A549 treated with AZD9567 at 1 μM for 4 hours (cell line): ENCODE data around the gene PCSK4. TPM values are rescaled to one million over a fixed set of nuclear protein-coding genes. Genes with fewer than 3 reads are reported as not detected.

Source experiments
- total RNA-seq: library from RNA; stranded (reverse); fragments of 200-300 nt; extraction: Qiagen RNA extraction; gene quantifications from 5 replicates; pipeline ENCODE4 v1.2.3, GENCODE V29; 2022; ENCODE audit not compliant: insufficient read depth

The PCSK4 gene
- total RNA-seq: 0.73 to 1.1 TPM (median 0.99 TPM) in 4 of 5 replicates, not detected in the other

DNA sequence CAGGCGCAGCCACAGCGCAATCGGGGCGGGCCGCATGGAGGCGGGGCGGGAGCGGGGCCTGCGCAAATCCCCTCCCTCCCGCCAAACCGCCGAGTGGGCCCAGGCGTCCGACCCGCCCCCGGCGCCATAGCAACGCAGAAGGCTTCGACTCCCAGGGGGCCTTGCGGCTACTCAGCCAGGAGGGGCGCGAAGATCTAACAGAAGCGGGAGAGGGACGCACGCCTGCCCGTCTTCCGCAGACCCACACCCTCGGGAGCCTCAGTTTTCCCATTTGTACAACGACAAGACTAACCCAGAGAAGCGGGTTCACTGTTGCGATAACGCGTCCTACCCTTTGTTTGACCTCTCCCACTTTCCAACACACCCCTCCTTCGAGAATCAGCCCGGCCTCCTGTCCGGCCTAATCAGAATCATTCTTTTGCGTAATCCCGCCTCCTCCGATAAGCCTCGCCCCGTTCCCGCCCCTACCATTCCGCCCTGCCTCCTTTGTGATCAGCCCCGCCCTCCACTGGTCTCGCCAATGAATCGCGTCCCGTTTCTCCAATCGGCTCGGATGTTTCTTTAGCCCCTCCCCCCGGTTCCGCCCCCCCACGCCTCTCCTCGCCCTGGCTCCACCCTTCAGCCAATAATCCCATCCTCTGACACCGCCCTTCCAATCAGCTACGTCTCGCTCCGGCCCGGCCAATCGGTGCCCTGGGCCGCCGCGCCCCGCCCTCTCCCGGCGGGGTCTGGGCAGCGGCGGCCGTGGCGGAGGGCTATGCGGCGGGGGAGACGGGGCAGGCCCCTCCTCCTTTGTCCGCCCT, at the start of gene PCSK4:
Gene PCSK4 (minus strand): TSS at position 40 of the 803 bp plus-strand sequence. CDS start 4 bp downstream, at position 36.

DNA sequence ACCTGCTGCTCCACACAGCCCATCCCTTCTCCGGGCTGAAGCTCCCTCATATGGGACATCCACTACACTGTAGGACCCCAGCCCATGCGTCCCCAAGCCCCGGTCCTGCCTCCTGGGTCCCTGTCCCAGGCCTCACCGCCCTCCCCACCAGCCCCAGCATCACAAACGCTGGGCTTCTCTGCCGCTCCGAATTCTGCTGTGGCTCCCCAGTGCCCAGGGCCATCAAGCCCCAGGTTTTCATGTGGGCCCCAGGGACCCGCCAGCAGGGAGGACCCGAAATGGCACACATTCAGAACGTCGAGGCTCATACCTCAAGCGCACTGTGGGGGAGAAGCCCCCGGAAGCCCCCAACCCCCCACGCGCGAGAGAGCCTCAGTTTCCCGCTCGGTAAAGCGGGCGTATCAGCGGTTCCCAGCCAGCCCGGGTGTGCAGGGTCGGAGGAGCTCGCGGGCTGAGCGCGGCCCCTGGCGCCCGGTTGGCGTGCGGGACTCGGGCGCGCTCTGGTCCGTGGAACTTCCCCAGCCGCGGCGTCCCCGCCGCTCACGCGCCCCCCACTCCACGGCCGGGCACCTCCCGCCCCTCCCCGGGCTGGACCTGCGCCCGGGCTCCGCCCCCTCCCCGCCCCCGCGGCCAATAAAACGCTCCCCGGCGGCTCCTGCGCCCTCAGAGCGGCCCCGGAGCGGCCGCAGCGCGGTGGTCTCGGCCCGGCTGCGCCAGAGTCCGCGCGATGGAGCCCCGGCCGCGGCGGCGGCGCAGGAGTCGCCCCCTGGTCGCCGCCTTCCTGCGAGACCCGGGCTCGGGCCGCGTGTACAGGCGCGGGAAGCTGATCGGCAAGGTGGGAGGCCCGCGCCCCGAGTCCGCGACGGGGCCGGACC, 33.5 kb upstream of the PCSK4 start, which contains the start of gene PLK5:
Gene PLK5 (plus strand): TSS at position 666 of the 875 bp plus-strand sequence. CDS start 2,920 bp downstream, outside the sequence.

DNA sequence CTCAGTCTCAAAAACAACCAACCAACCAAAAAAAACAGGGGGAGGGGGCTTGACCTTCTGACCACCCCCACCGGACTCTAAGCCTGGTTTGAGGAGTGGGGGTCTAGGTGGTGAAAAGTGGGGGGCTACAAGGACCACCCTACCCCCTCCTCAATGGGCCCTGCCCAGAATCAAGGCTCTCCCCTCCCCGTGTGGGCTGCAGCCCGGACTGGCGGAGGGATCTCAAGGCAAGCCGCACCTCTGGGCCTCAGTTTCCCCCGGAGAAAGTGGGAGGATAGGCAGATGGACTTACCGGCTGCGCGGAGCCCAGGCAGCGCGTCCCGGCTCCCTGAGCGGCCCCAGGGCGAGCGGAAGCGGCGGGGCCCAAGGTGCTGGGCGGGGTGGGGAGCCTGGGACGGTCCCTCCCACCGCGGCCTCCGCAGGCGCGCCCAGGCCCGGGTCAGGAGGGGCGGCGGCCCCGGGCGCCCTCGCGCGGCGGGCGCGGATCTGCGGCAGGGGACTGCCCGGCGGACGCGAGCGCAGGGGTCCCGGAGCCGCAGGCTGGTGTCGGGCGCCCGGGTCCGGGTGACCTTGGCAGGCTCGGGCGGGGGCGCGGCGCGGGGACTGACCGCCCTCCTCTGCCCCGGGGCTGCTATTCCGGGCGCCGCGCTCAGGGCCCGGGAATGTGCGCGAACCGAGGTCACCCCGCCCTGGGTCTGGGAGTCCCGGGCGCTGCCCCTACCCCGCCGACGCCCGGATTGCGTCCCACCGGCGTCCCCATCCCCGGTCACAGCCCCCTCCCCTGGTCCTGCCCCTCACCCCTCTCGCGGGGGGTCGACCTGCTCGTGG, 22.7 kb upstream of the PCSK4 start, which contains the start of gene ADAMTSL5:
Gene ADAMTSL5 (minus strand): TSS at position 349 of the 828 bp plus-strand sequence. CDS start 2,076 bp downstream, outside the sequence.

DNA sequence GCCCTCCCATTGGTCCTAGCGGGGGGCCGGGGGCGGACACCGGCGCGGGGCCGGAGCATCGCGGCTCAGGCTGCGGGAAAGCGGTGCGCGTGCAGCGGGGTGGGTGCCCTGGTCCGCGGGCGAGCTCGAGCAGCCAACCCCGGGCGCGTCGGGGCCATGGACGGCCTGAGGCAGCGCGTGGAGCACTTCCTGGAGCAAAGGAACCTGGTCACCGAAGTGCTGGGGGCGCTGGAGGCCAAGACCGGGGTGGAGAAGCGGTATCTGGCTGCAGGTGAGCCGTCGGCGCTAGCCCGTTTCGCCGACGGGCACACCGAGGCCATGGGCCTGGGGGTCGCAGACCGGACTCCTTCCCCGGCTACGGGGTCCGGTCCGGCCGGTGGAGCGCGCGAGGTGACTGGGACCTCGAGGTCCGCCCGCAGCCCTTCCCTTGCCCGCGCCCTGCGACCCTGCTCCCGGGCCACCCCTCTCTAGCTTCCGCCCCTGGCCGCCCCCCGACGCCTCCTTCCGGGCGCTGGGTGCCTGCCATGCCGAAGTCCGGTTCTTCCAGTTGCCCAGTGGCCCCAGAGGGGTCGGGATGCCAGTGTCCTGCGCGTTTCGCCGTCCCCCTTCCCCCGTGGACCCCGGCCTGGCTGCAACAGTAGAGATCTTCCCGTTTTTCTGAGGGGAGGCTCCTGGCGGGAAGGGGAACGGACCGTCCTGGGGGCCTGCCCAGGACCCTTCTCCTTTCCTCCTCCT, 1.1 kb upstream of the PCSK4 start, which contains the start of gene REEP6:
Gene REEP6 (plus strand): TSS at position 68 of the 735 bp plus-strand sequence. CDS start 89 bp downstream, at position 157.

DNA sequence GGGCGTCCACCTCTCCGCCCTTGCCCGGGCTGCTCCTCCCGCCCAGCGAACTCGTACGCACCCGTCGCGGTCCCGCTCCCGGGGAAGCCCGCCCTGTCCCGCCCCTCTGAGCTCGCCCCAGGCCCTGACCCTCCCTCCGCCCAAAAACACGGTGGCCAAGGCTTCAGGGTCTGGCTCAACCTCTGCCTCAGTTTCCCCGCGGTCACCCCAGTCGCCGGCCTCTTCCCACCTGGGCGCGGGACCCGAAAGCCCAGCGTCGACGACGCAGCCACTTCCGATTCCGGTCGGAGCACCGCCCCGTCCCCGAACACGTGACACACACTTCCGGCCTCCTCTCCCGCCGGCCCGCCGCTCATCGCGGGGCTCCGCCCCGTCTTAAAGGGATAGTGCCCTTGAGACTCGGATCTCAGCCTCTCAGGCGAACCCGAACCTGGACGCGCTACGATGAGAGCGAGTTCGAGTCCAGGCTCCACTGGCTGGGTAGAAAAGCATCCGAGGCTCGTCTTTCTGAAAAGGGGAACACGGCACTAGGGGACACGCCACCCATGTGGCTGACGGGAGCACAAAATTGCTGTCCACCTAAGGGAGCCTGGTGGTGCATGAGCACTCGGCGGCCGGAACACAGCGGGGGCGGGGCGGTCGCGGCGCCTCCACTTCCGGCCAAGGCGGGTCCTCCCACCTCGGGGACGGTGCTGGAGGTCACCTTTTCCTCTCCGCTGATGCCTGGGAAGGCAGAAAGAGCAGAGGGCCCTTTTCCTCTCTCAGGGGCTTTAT, 11.0 kb downstream of the PCSK4 start, which contains the start of gene C19orf25:
Gene C19orf25 (minus strand): TSS at position 282 of the 774 bp plus-strand sequence. CDS start 312 bp downstream, outside the sequence.

DNA sequence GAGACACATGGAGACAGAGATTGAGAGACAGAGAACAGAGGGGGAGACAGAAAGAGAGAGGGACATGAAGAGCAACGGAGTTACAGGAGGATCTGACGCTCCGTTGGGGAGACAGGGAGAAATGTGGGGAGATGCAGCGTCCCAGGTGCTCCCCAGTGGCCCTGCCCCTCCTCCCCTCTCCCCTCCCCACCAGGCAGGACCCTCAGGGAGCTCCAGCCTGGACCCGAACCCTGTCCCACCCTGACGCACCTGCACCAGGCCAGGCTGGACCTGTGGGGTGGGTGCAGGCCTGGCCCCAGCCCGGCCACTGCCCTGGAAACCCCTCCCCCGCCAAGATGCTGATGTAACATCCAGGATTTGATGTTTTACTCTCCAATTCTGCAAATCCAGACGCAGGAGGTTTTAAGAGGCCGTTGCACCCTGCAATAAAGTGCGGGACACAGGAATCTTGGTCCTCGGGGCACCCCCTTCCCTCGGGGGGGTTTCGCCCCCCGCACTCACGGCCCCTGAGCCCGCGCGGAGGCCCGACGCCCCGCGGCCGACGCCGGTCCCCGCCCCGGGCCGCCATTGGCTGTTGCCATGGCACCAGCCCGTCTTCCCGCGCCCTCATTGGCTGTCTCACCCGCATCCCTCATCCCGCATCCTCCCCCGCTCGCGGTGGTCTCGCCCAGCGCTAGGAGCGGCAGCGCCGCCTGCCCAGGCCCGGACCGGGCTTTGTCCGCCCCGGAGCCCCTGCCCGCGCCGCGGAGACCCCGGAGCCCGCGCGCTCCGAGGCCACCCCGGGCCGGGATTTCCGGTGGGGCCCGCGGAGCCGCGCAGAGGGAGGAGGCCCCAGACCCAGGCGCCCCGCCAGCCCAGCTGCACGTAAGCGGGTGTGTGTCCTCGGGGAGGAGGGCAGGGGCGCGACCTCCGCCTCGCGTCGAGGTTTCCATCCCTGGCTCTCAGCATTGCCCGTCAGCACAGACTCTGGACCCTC, 40.4 kb downstream of the PCSK4 start, which contains the start of gene APC2:
Gene APC2 (plus strand): TSS at position 655 of the 976 bp plus-strand sequence. CDS start 2,881 bp downstream, outside the sequence.

DNA sequence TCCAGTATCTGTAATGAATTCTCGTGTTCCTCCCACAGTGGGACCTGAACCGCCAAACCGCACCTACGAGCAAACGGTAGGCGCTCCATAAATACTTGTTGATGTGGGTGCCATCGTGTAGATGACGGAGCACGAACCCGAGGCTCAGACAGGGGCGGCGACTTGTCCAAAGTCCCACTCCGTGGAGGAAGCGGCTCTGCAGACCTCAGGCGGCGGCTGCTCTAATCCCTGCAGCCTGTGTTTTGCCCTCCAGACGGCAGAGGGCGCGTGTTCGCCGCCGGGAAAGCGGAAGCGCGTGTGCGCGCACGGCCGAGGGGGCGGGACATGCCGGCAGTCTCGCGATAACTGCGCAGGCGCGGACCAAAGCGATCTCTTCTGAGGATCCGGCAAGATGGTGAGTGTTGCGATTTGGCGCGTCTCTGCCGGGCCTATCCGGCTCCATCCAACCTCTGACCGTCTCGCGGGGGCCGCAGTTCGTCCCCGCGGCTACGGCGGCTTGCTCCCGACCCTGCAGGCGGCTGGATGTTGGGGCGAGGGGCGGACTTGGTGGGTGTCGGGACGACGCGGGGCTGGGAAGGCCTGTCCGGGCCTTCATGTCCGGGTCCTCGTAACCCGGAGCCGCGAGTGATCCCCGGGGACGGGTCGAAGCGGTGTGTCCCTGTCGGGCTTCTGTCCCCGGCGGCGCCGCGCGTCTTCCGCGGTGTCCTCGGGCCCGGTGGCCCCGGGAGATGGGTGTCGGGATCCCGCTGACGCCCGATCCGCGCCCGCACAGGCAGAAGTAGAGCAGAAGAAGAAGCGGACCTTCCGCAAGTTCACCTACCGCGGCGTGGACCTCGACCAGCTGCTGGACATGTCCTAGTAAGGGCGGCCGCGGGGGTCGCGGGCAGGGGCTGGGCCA, 51.9 kb downstream of the PCSK4 start, which contains the start of gene RPS15:
Gene RPS15 (plus strand): TSS at position 362 of the 898 bp plus-strand sequence. CDS start 30 bp downstream, at position 392.

Other genes with a start within 250 kb of the PCSK4 start
- 73.2 to 172 TPM (median 163 TPM) in 5 replicates for gene ATP5F1D, start 248.6 kb downstream of the PCSK4 start, total RNA-seq
- 37.1 to 51.8 TPM (median 48.1 TPM) in 5 replicates for gene MIDN, start 241.8 kb downstream of the PCSK4 start, total RNA-seq
- gene CIRBP, start 221.0 kb downstream of the PCSK4 start, total RNA-seq: 117 to 198 TPM (median 123 TPM) in 5 replicates
- gene FAM174C, start 214.8 kb downstream of the PCSK4 start, total RNA-seq: 41.0 to 95.6 TPM (median 76.7 TPM) in 5 replicates
- 1.1 to 2.1 TPM (median 1.6 TPM) in 4 of 5 replicates, not detected in the other for gene EFNA2, start 204.5 kb downstream of the PCSK4 start, total RNA-seq
- 72.8 to 98.9 TPM (median 75.7 TPM) in 5 replicates for gene NDUFS7, start 106.4 kb downstream of the PCSK4 start, total RNA-seq
- gene GAMT, start 88.8 kb downstream of the PCSK4 start, total RNA-seq: 32.7 to 46.1 TPM (median 41.7 TPM) in 5 replicates
- 66.2 to 95.9 TPM (median 93.7 TPM) in 5 replicates for gene DAZAP1, start 82.8 kb downstream of the PCSK4 start, total RNA-seq
- gene RPS15, start 52.0 kb downstream of the PCSK4 start, total RNA-seq: 1,367 to 2,061 TPM (median 1,872 TPM) in 5 replicates
- 1.5 to 8.3 TPM (median 1.8 TPM) in 5 replicates for gene APC2, start 40.2 kb downstream of the PCSK4 start, total RNA-seq
- 10.1 to 21.7 TPM (median 20.5 TPM) in 5 replicates for gene C19orf25, start 11.1 kb downstream of the PCSK4 start, total RNA-seq
- gene REEP6, start 831 bp upstream of the PCSK4 start, total RNA-seq: 4.8 to 6.0 TPM (median 5.1 TPM) in 5 replicates
- 3.1 to 7.3 TPM (median 3.5 TPM) in 5 replicates for gene ADAMTSL5, start 22.7 kb upstream of the PCSK4 start, total RNA-seq
- 0.03 to 0.06 TPM (median 0.03 TPM) in 3 of 5 replicates, not detected in the others for gene PLK5, start 33.7 kb upstream of the PCSK4 start, total RNA-seq
- 5.3 to 12.8 TPM (median 11.7 TPM) in 5 replicates for gene MEX3D, start 78.0 kb upstream of the PCSK4 start, total RNA-seq
- gene MBD3, start 102.5 kb upstream of the PCSK4 start, total RNA-seq: 33.3 to 54.0 TPM (median 45.6 TPM) in 5 replicates
- 117 to 187 TPM (median 177 TPM) in 5 replicates for gene UQCR11, start 115.1 kb upstream of the PCSK4 start, total RNA-seq
- gene TCF3, start 162.3 kb upstream of the PCSK4 start, total RNA-seq: 55.6 to 70.1 TPM (median 64.7 TPM) in 5 replicates